Measurements from ENCODE around the gene EXOC8.

GRCh38 chr1:231340328-231341013, 2.8 kb upstream of the EXOC8 start:
- TF ChIP-seq CTCF (IDR thresholded peaks at IDR 0.05), result no peak
- no peak for TF ChIP-seq POLR2A (IDR thresholded peaks at IDR 0.05)
